HG03521 (cell line): Measurements from ENCODE around the gene CNTROB.

Experiments used
- ATAC-seq: cut with Tn5 transposase; IDR thresholded peaks from one replicate; pipeline ENCODE4 v1.9.1; 2021; ENCODE audit warnings: mild to moderate bottlenecking, moderate library complexity; ENCODE audit not compliant: unreplicated experiment

CNTROB gene

GRCh38 chr17:7984904-7985303, 52.9 kb downstream of the CNTROB start:
- ATAC-seq = no peak

- ATAC-seq = no peak
These were observed 55.3 kb downstream of the CNTROB start for GRCh38 chr17:7987112-7987893.

GRCh38 chr17:7988750-7989178, 56.8 kb downstream of the CNTROB start:
- ATAC-seq = no peak

- ATAC-seq = no peak
These were observed 58.0 kb downstream of the CNTROB start for GRCh38 chr17:7989781-7990655.

GRCh38 chr17:7992516-7992915, 60.5 kb downstream of the CNTROB start:
- no peak for ATAC-seq

- ATAC-seq = no peak
These were observed 60.9 kb downstream of the CNTROB start for GRCh38 chr17:7992924-7993323.

- ATAC-seq = no peak
These were observed 62.1 kb downstream of the CNTROB start for GRCh38 chr17:7993972-7994589.

GRCh38 chr17:7995724-7996123, 63.7 kb downstream of the CNTROB start:
- ATAC-seq = no peak

GRCh38 chr17:7997186-7997585, 65.2 kb downstream of the CNTROB start:
- no peak for ATAC-seq
